Activated naive CD4-positive, alpha-beta T cell treated with anti-CD3 and anti-CD28 coated beads, Interleukin-2, amount 50 U/mL, for 24 hours (primary cell): ENCODE measurements around the gene SNX19.
"Not testable (repeated sequence)": the region's sequence is repeated elsewhere in the genome, so short reads cannot be mapped to it uniquely, and the experiment has no call there.

Experiments used
- H3K27ac Mint-ChIP-seq: one replicate; pipeline ENCODE4 v1.8.0; 2021; ENCODE audit warnings: mild to moderate bottlenecking, mixed read lengths
- H3K27me3 Mint-ChIP-seq: one replicate; pipeline ENCODE4 v1.8.0; 2021; ENCODE audit warnings: mixed read lengths
- H3K36me3 Mint-ChIP-seq: one replicate; pipeline ENCODE4 v1.8.0; 2021; ENCODE audit warnings: mixed read lengths
- H3K4me1 Mint-ChIP-seq: one replicate; pipeline ENCODE4 v1.8.0; 2021; ENCODE audit warnings: mixed read lengths
- H3K4me3 Mint-ChIP-seq: one replicate; pipeline ENCODE4 v1.8.0; 2021; ENCODE audit warnings: mild to moderate bottlenecking, mixed read lengths
- H3K9me3 Mint-ChIP-seq: one replicate; pipeline ENCODE4 v1.8.0; 2021; ENCODE audit warnings: mixed read lengths

SNX19 gene

GRCh38 chr11:130916238-130916855 is at the start of gene SNX19:
TSS of gene SNX19 (minus strand) at chr11:130916479. CDS start at chr11:130915939, 540 bp downstream.
- Mint-ChIP-seq H3K4me3 (peak within 1 kb of the TSS; percentile 86), H3K4me1 (peaks cover 40% of the 10 kb centered on the region), H3K27me3 (no peaks in the 10 kb centered on the region), H3K9me3 (peaks cover 5% of the 10 kb centered on the region), H3K36me3 (peaks cover 29% of the 10 kb centered on the region), H3K27ac (peak within 1 kb of the TSS; percentile 86)

- Mint-ChIP-seq H3K27me3 (peaks cover 3% of the 10 kb centered on the region), H3K9me3 (no peaks in the 10 kb centered on the region), H3K4me3 (no peak overlapping the region), H3K27ac (no peak overlapping the region), H3K4me1 (no peaks in the 10 kb centered on the region), H3K36me3 (no peaks in the 10 kb centered on the region)
These were observed 47.9 kb upstream of the SNX19 start for GRCh38 chr11:130964058-130964792.

- peaks cover 8% of the 10 kb centered on the region for H3K4me1 Mint-ChIP-seq
- no peaks in the 10 kb centered on the region for H3K36me3 Mint-ChIP-seq
- peaks cover 5% of the 10 kb centered on the region for H3K27me3 Mint-ChIP-seq
- H3K9me3 Mint-ChIP-seq: no peaks in the 10 kb centered on the region
- no peak overlapping the region for H3K4me3 Mint-ChIP-seq
- H3K27ac Mint-ChIP-seq: no peak overlapping the region
These were observed 31.6 kb upstream of the SNX19 start for GRCh38 chr11:130947889-130948288.

- Mint-ChIP-seq H3K36me3 (no peaks in the 10 kb centered on the region), H3K4me3 (no peak overlapping the region), H3K27ac (no peak overlapping the region), H3K9me3 (no peaks in the 10 kb centered on the region), H3K4me1 (peaks cover 8% of the 10 kb centered on the region), H3K27me3 (peaks cover 5% of the 10 kb centered on the region)
These were observed 31.2 kb upstream of the SNX19 start for GRCh38 chr11:130947481-130947880.

- Mint-ChIP-seq H3K27ac (no peak overlapping the region), H3K27me3 (peaks cover 5% of the 10 kb centered on the region), H3K9me3 (no peaks in the 10 kb centered on the region), H3K4me1 (peaks cover 8% of the 10 kb centered on the region), H3K36me3 (no peaks in the 10 kb centered on the region), H3K4me3 (no peak overlapping the region)
These were observed 30.8 kb upstream of the SNX19 start for GRCh38 chr11:130947058-130947457.

GRCh38 chr11:130945896-130946295 is 29.6 kb upstream of the SNX19 start:
- Mint-ChIP-seq H3K4me1 (peaks cover 8% of the 10 kb centered on the region), H3K36me3 (no peaks in the 10 kb centered on the region), H3K27ac (no peak overlapping the region), H3K9me3 (no peaks in the 10 kb centered on the region), H3K4me3 (no peak overlapping the region), H3K27me3 (peaks cover 5% of the 10 kb centered on the region)

- Mint-ChIP-seq H3K36me3 (no peaks in the 10 kb centered on the region), H3K27me3 (peaks cover 10% of the 10 kb centered on the region), H3K9me3 (no peaks in the 10 kb centered on the region), H3K4me3 (no peak overlapping the region), H3K4me1 (no peaks in the 10 kb centered on the region), H3K27ac (no peak overlapping the region)
These were observed 24.4 kb upstream of the SNX19 start for GRCh38 chr11:130940706-130941105.

- Mint-ChIP-seq H3K27ac (no peak overlapping the region), H3K27me3 (peaks cover 5% of the 10 kb centered on the region), H3K4me1 (no peaks in the 10 kb centered on the region), H3K36me3 (no peaks in the 10 kb centered on the region), H3K4me3 (no peak overlapping the region), H3K9me3 (no peaks in the 10 kb centered on the region)
These were observed 20.8 kb upstream of the SNX19 start for GRCh38 chr11:130937051-130937450.

- H3K27ac Mint-ChIP-seq: no peak overlapping the region
- no peaks in the 10 kb centered on the region for H3K36me3 Mint-ChIP-seq
- no peaks in the 10 kb centered on the region for H3K9me3 Mint-ChIP-seq
- no peaks in the 10 kb centered on the region for H3K27me3 Mint-ChIP-seq
- H3K4me3 Mint-ChIP-seq: no peak overlapping the region
- H3K4me1 Mint-ChIP-seq: no peaks in the 10 kb centered on the region
These were observed 15.9 kb upstream of the SNX19 start for GRCh38 chr11:130932086-130932712.

- no peak overlapping the region for H3K4me3 Mint-ChIP-seq
- no peaks in the 10 kb centered on the region for H3K4me1 Mint-ChIP-seq
- no peaks in the 10 kb centered on the region for H3K36me3 Mint-ChIP-seq
- H3K27me3 Mint-ChIP-seq: peaks cover 5% of the 10 kb centered on the region
- no peak overlapping the region for H3K27ac Mint-ChIP-seq
- no peaks in the 10 kb centered on the region for H3K9me3 Mint-ChIP-seq
These were observed 8.5 kb upstream of the SNX19 start for GRCh38 chr11:130924750-130925149.

- not testable (repeated sequence) for H3K9me3 Mint-ChIP-seq, H3K4me3 Mint-ChIP-seq, H3K36me3 Mint-ChIP-seq, H3K27me3 Mint-ChIP-seq, H3K27ac Mint-ChIP-seq
- H3K4me1 Mint-ChIP-seq: peaks cover 13% of the 10 kb centered on the region
These were observed 4.3 kb upstream of the SNX19 start for GRCh38 chr11:130920612-130921011.

- H3K9me3 Mint-ChIP-seq: no peaks in the 10 kb centered on the region
- no peak overlapping the region for H3K4me3 Mint-ChIP-seq
- H3K36me3 Mint-ChIP-seq: peaks cover 20% of the 10 kb centered on the region
- H3K27ac Mint-ChIP-seq: peak overlapping the region; percentile 35
- H3K4me1 Mint-ChIP-seq: peaks cover 28% of the 10 kb centered on the region
- peaks cover 2% of the 10 kb centered on the region for H3K27me3 Mint-ChIP-seq
These were observed 1.8 kb upstream of the SNX19 start for GRCh38 chr11:130918081-130918480.

GRCh38 chr11:130916910-130917309 is 631 bp upstream of the SNX19 start:
- Mint-ChIP-seq H3K9me3 (peaks cover 3% of the 10 kb centered on the region), H3K4me1 (peaks cover 38% of the 10 kb centered on the region), H3K27ac (peak overlapping the region; percentile 86), H3K27me3 (peaks cover 2% of the 10 kb centered on the region), H3K36me3 (peaks cover 27% of the 10 kb centered on the region), H3K4me3 (peak overlapping the region; percentile 86)

- Mint-ChIP-seq H3K36me3 (peaks cover 31% of the 10 kb centered on the region), H3K27ac (peak overlapping the region; percentile 62), H3K9me3 (peaks cover 5% of the 10 kb centered on the region), H3K27me3 (no peaks in the 10 kb centered on the region), H3K4me3 (peak overlapping the region; percentile 86), H3K4me1 (peaks cover 40% of the 10 kb centered on the region)
These were observed 559 bp downstream of the SNX19 start for GRCh38 chr11:130915603-130916237.

- Mint-ChIP-seq H3K9me3 (peaks cover 10% of the 10 kb centered on the region), H3K27me3 (no peaks in the 10 kb centered on the region), H3K4me1 (peaks cover 64% of the 10 kb centered on the region), H3K4me3 (no peak overlapping the region), H3K36me3 (peaks cover 45% of the 10 kb centered on the region), H3K27ac (no peak overlapping the region)
These were observed 3.0 kb downstream of the SNX19 start for GRCh38 chr11:130913268-130913667.

GRCh38 chr11:130912552-130912951 is 3.7 kb downstream of the SNX19 start:
- Mint-ChIP-seq H3K27me3 (no peaks in the 10 kb centered on the region), H3K4me1 (peaks cover 70% of the 10 kb centered on the region), H3K9me3 (peaks cover 10% of the 10 kb centered on the region), H3K4me3 (no peak overlapping the region), H3K36me3 (peaks cover 48% of the 10 kb centered on the region), H3K27ac (no peak overlapping the region)
